Endothelial cell of umbilical vein (primary cell): ENCODE results near the gene NLRP4. TPM values are rescaled to one million over a fixed set of nuclear protein-coding genes. Genes with fewer than 3 reads are reported as not detected.

ENCODE experiments used
- BruUV-seq: library from RNA; stranded (reverse); fragments of 400-500 nt; replicated peaks from 2 replicates; lab custom pipeline; 2021; lab: Mats Ljungman, UMichigan
- CTCF ChIA-PET: fragments of 300-600, 350-600 bp; sonication (Branson Sonifier 250); formaldehyde crosslinking; loops from one replicate; lab custom pipeline; 2021; ENCODE audit warnings: antibody characterized with exemption, inconsistent platforms; lab: Charles Lee
- POLR2A ChIA-PET: fragments of 300-600, 350-600 bp; sonication (Branson Sonifier 250); formaldehyde crosslinking; loops from one replicate; lab custom pipeline; 2021; ENCODE audit warnings: antibody characterized with exemption, inconsistent platforms; lab: Charles Lee
- DNase-seq: peaks from one replicate; pipeline ENCODE4 v3.0.0-alpha.2; 2011; ENCODE audit warnings: low read depth, low spot score
- FAIRE-seq: peaks from 2 replicates; lab custom pipeline; 2011; peaks lifted over from hg19 to GRCh38; lab: Jason Lieb, UNC
- H2AFZ ChIP-seq: 2 replicates; pipeline ENCODE4 v1.6.0; 2012; ENCODE audit warnings: low read depth, low read length, control low read depth, inconsistent platforms
- H3K27ac ChIP-seq: 2 replicates; pipeline ENCODE4 v1.5.1; 2011; ENCODE audit warnings: low read depth, mild to moderate bottlenecking, control low read depth, low read length, moderate library complexity; ENCODE audit not compliant: insufficient read depth
- H3K27me3 ChIP-seq, 2 experiments: 2 replicates each; pipeline versions ENCODE4 v1.6.0 to v1.6.1; 2011; ENCODE audit warnings: low read length in 2 of 2, mixed read lengths in 1 of 2; ENCODE audit not compliant: control insufficient read depth in 2 of 2, insufficient read depth in 2 of 2
- H3K36me3 ChIP-seq, 2 experiments: 2 replicates in 1 of 2; 3 replicates in 1 of 2; pipeline ENCODE4 v1.5.1; 2011; ENCODE audit warnings: low read length in 2 of 2, mild to moderate bottlenecking in 1 of 2, moderate library complexity in 1 of 2; ENCODE audit not compliant: control insufficient read depth in 2 of 2, insufficient read depth in 2 of 2; ENCODE audit errors: extremely low read depth in 1 of 2
- H3K4me1 ChIP-seq: 3 replicates; pipeline ENCODE4 v1.5.1; 2011; ENCODE audit warnings: mild to moderate bottlenecking, low read length; ENCODE audit not compliant: control insufficient read depth, insufficient read depth; ENCODE audit errors: extremely low read depth
- H3K4me2 ChIP-seq: 2 replicates; pipeline ENCODE4 v1.6.1; 2011; ENCODE audit warnings: low read length, control low read depth, mixed read lengths; ENCODE audit not compliant: insufficient read depth
- H3K4me3 ChIP-seq, 3 experiments: fragments of 200-600 bp in 1 of 3; sonication (generic), shearing (Covaris generic) in 1 of 3; replicated peaks in 1 of 3; 2 replicates each; pipeline ENCODE4 v1.5.1; 2011 to 2016; ENCODE audit warnings: control low read depth in 3 of 3, low read length in 3 of 3, mild to moderate bottlenecking in 2 of 3, inconsistent platforms in 1 of 3, low read depth in 1 of 3, moderate library complexity in 1 of 3; ENCODE audit not compliant: insufficient read depth in 1 of 3
- H3K79me2 ChIP-seq: 2 replicates; pipeline ENCODE4 v1.6.0; 2012; ENCODE audit warnings: low read length, inconsistent platforms; ENCODE audit not compliant: control insufficient read depth, insufficient read depth
- H3K9ac ChIP-seq: replicated peaks from 2 replicates; pipeline ENCODE3; 2011; ENCODE audit warnings: low read length, control low read depth; ENCODE audit not compliant: insufficient read depth; ENCODE audit errors: extremely low read depth
- H3K9me1 ChIP-seq: replicated peaks from 3 replicates; pipeline ENCODE4 v1.6.0; 2011; ENCODE audit warnings: mild to moderate bottlenecking, low read length; ENCODE audit not compliant: control insufficient read depth, insufficient read depth; ENCODE audit errors: extremely low read depth
- H3K9me3 ChIP-seq: replicated peaks from 2 replicates; pipeline ENCODE4 v1.5.1; 2012; ENCODE audit warnings: low read length, inconsistent platforms; ENCODE audit not compliant: control insufficient read depth, insufficient read depth
- H4K20me1 ChIP-seq: replicated peaks from 2 replicates; pipeline ENCODE3; 2011; ENCODE audit warnings: mild to moderate bottlenecking, low read length; ENCODE audit not compliant: control insufficient read depth, insufficient read depth; ENCODE audit errors: extremely low read depth
- CTCF ChIP-seq, 2 donors: IDR thresholded peaks; 1 replicate in 1 of 2; 2 replicates in 1 of 2; pipeline ENCODE4 v1.5.1; 2011; ENCODE audit warnings: low read length in 2 of 2, mild to moderate bottlenecking in 2 of 2, moderate library complexity in 2 of 2, control low read depth in 1 of 2, inconsistent platforms in 1 of 2, low read depth in 1 of 2; ENCODE audit not compliant: insufficient read depth in 1 of 2; ENCODE audit errors: extremely low read depth in 1 of 2
- EZH2 ChIP-seq: IDR thresholded peaks from 2 replicates; pipeline ENCODE4 v1.6.1; 2012; ENCODE audit warnings: borderline replicate concordance, low read depth, mild to moderate bottlenecking, moderate library complexity, low read length, inconsistent platforms; ENCODE audit not compliant: severe bottlenecking
- FOS ChIP-seq: IDR thresholded peaks from 2 replicates; pipeline ENCODE4 v1.6.1; 2011; ENCODE audit warnings: mild to moderate bottlenecking, low read length, moderate library complexity, borderline replicate concordance; ENCODE audit not compliant: insufficient read depth
- GATA2 ChIP-seq: IDR thresholded peaks from 2 replicates; pipeline ENCODE4 v1.7.0; 2011; ENCODE audit warnings: low read depth, mild to moderate bottlenecking, moderate library complexity, mixed read lengths, low read length; ENCODE audit not compliant: insufficient read length, insufficient read depth
- JUN ChIP-seq: IDR thresholded peaks from 2 replicates; pipeline ENCODE4 v1.6.1; 2011; ENCODE audit warnings: borderline replicate concordance, low read depth; ENCODE audit not compliant: insufficient read length, insufficient read depth
- MYC ChIP-seq: IDR thresholded peaks from one replicate; pipeline ENCODE4 v1.6.1; 2011; ENCODE audit warnings: mild to moderate bottlenecking, low read depth, low read length
- POLR2A ChIP-seq: IDR thresholded peaks from 2 replicates; pipeline ENCODE4 v1.6.1; 2012; ENCODE audit warnings: low read depth, mild to moderate bottlenecking, control low read depth, low read length
- POLR2AphosphoS5 ChIP-seq: IDR thresholded peaks from 2 replicates; pipeline ENCODE4 v1.6.1; 2012; ENCODE audit warnings: low read depth, mild to moderate bottlenecking, control low read depth, low read length, moderate library complexity; ENCODE audit not compliant: insufficient read depth
- dilution Hi-C: fragments of 300-500 bp; cut with MboI; formaldehyde crosslinking; loops from one replicate; pipeline ENCODE4 v1.15.0; 2019; ENCODE audit warnings: low sequenced_read_pairs; ENCODE audit not compliant: extremely low pct_ligation_motif_present
- intact Hi-C: fragments of 100-400 bp; cut with micrococcal nuclease; formaldehyde crosslinking; loops from one replicate; pipeline ENCODE4 v1.10.0; 2022
- polyA plus RNA-seq, 4 experiments: library from polyadenylated mRNA; depleted of rRNA in 3 of 4; stranded (reverse) in 3 of 4; unstranded in 1 of 4; fragments of >200 nt; gene quantifications; 2 replicates each; pipeline versions ENCODE4 v1.2.1 to v1.2.3, GENCODE V29; 2011 to 2012; ENCODE audit warnings: missing spikeins in 1 of 4
- total RNA-seq: library from RNA; stranded (reverse); gene quantifications from 2 replicates; pipeline ENCODE4 v1.2.3, GENCODE V29; 2021
- TF ChIP-seq, protein P1 (sequence below): IDR thresholded peaks from 2 replicates; pipeline ENCODE4 v1.6.1; 2011; ENCODE audit not compliant: insufficient read depth, insufficient read length

The NLRP4 gene
- total and polyA plus RNA-seq, 2 donors (not counting 3 experiments of a cell fraction or from before 2014, with no cell fraction given): not detected

GRCh38 chr19:55838251-55838650 is 1.9 kb downstream of the NLRP4 start:
- BruUV-seq: no TSS peak
- Histone ChIP-seq H3K4me3 (no peak overlapping the region), H3K27me3 (no peaks in the 10 kb centered on the region), H2AFZ (no peak overlapping the region), H3K4me2 (no peak overlapping the region), H3K79me2 (no peaks in the 10 kb centered on the region), H3K9ac (no peak overlapping the region), H3K4me1 (no peaks in the 10 kb centered on the region), H3K27ac (no peak overlapping the region), H3K36me3 (no peaks in the 10 kb centered on the region), H3K9me3 (peaks cover 2% of the 10 kb centered on the region), H3K9me1 (no peaks in the 10 kb centered on the region), H4K20me1 (no peaks in the 10 kb centered on the region)
- no peak for TF ChIP-seq POLR2A
- no peak for TF ChIP-seq EZH2
- no peak for TF ChIP-seq FOS
- TF ChIP-seq, protein P1, sequence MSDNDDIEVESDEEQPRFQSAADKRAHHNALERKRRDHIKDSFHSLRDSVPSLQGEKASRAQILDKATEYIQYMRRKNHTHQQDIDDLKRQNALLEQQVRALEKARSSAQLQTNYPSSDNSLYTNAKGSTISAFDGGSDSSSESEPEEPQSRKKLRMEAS: no peak
- TF ChIP-seq POLR2AphosphoS5: no peak
- no peak for TF ChIP-seq GATA2
- TF ChIP-seq JUN: no peak
- no peak for TF ChIP-seq MYC
- no peak for TF ChIP-seq CTCF (IDR thresholded peaks at IDR 0.05; ENCODE audit: extremely low read depth in 1 of 2, insufficient read depth in 1 of 2, low read depth in 1 of 2, low read length in 2 of 2)
- dilution Hi-C loops (no loop called here), intact Hi-C loops (no loop called here)
- DNase-seq (no peak), FAIRE-seq (no peak)
- ChIA-PET POLR2A (no interaction called here), CTCF (no interaction called here)
